Right lobe of liver (tissue), 6 donors: ENCODE measurements around the gene IQUB. TPM values are rescaled to one million over a fixed set of nuclear protein-coding genes. Genes with fewer than 3 reads are reported as not detected.
"Not testable (repeated sequence)": the region's sequence is repeated elsewhere in the genome, so short reads cannot be mapped to it uniquely, and the experiment has no call there.

Experiments used
- ATAC-seq, 4 donors: fragments of 200-7000 bp; cut with Tn5 transposase; one replicate each; pipeline ENCODE4 v1.9.1; 2020; ENCODE audit warnings: mild to moderate bottlenecking in 4 of 4, moderate library complexity in 4 of 4
- DNase-seq, 3 donors: peaks; one replicate each; pipeline ENCODE4 v3.0.0-alpha.2; 2020
- H3K27ac ChIP-seq, 3 donors: fragments of 200-600 bp; one replicate each; pipeline ENCODE4 v1.8.0; 2022
- H3K27me3 ChIP-seq, 2 donors: fragments of 200-600 bp; one replicate each; pipeline ENCODE4 v1.8.0; 2022
- H3K36me3 ChIP-seq, 4 donors: fragments of 200-600 bp; sonication (generic) in 1 of 4; one replicate each; pipeline versions ENCODE4 v1.5.1 to v1.8.0; 2017 to 2022; ENCODE audit warnings: control low read depth in 1 of 4
- H3K4me1 ChIP-seq, 4 donors: fragments of 200-600 bp; sonication (generic) in 1 of 4; one replicate each; pipeline versions ENCODE4 v1.5.1 to v1.8.0; 2017 to 2022; ENCODE audit warnings: control low read depth in 1 of 4
- H3K4me3 ChIP-seq, 3 donors: fragments of 200-600 bp; one replicate each; pipeline ENCODE4 v1.8.0; 2022
- H3K9me3 ChIP-seq, 4 donors: fragments of 200-600 bp; sonication (generic) in 1 of 4; one replicate each; pipeline versions ENCODE4 v1.5.1 to v1.8.0; 2017 to 2022; ENCODE audit warnings: control low read depth in 1 of 4
- POLR2A ChIP-seq: fragments of 450-650 bp; IDR thresholded peaks from one replicate; pipeline ENCODE4 v1.6.1; 2017; ENCODE audit warnings: antibody characterized with exemption, mild to moderate bottlenecking
- WGBS: methylation state at CpG from one replicate; pipeline ENCODE4 v1.1.6; 2018; ENCODE audit warnings: low coverage, low lambda C conversion rate; ENCODE audit not compliant: insufficient coverage; ENCODE audit errors: missing lambda C conversion rate; 5-methylcytosine and 5-hydroxymethylcytosine counted together
- intact Hi-C, 2 donors: fragments of 100-400 bp; cut with DNase I; formaldehyde crosslinking; loops; one replicate each; pipeline versions ENCODE4 v1.11.2 to v1.14.1; 2022
- total RNA-seq, 6 experiments: library from RNA; depleted of rRNA in 2 of 6; stranded (reverse); fragments of >200 nt in 2 of 6; fragmentation: NEBNext Ultra II Directional in 3 of 6; extraction: Animal tissue kit (Norgen Biotek cat#: 25700) in 3 of 6; gene quantifications; one replicate each; pipeline versions ENCODE4 v1.1.0 to v1.2.4, GENCODE V29; 2016 to 2023
- TF ChIP-seq, protein P1 (sequence below), 4 donors: fragments of 200-600 bp in 3 of 4; fragments of 450-650 bp in 1 of 4; IDR thresholded peaks; one replicate each; pipeline versions ENCODE4 v1.5.1 to v1.8.0; 2016 to 2022; ENCODE audit warnings: antibody characterized with exemption in 4 of 4, mild to moderate bottlenecking in 2 of 4
- donor health status: DM: no; HTN: yes; CAD: no.
- donor health status: DM: no; HTN: no; CAD: no.
- donor health status: DM: no; HTN: no; CAD: no.
- donor health status: DM: no; HTN: yes; CAD: no.
- donor health status: DM: no; HTN: yes; CAD: no.

IQUB gene
- total RNA-seq, 6 experiments from 2014 or later = 0.06 to 0.19 (median 0.10) TPM; not detected in 2

DNA sequence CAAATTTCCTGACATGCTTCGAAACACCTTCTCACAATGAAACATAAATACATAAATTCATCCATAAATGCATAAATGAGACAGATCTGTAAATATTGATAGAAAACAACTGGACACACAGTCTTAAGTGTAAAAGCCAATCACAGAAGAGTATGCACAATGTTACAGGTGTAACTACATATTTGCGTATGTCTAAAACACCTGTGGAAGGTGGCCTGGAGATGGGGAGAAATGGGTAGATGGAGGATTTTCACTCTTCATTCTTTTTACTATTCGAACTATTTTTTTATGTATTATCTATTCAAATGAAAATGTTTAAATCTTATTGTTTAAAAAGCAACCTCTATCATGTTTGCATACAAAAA lies 860 bp downstream of the IQUB start:
- H3K27ac ChIP-seq = no peak overlapping the region
- DNase-seq = no peak
- no peak for ATAC-seq
- 71% methylated on average over 3 of the region's 3 CpGs for WGBS
- H3K27me3 ChIP-seq = peaks cover 0 to 5% of the 10 kb centered on the region in 2 donors
- no peaks in the 10 kb centered on the region for H3K36me3 ChIP-seq
- H3K4me3 ChIP-seq = no peak overlapping the region
- intact Hi-C loops = no loop called here
- TF ChIP-seq, protein P1, sequence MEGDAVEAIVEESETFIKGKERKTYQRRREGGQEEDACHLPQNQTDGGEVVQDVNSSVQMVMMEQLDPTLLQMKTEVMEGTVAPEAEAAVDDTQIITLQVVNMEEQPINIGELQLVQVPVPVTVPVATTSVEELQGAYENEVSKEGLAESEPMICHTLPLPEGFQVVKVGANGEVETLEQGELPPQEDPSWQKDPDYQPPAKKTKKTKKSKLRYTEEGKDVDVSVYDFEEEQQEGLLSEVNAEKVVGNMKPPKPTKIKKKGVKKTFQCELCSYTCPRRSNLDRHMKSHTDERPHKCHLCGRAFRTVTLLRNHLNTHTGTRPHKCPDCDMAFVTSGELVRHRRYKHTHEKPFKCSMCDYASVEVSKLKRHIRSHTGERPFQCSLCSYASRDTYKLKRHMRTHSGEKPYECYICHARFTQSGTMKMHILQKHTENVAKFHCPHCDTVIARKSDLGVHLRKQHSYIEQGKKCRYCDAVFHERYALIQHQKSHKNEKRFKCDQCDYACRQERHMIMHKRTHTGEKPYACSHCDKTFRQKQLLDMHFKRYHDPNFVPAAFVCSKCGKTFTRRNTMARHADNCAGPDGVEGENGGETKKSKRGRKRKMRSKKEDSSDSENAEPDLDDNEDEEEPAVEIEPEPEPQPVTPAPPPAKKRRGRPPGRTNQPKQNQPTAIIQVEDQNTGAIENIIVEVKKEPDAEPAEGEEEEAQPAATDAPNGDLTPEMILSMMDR (IDR thresholded peaks at IDR 0.05) = no peak
- TF ChIP-seq POLR2A = no peak
- peaks cover 0 to 5% (median 0%) of the 10 kb centered on the region in 4 donors for H3K4me1 ChIP-seq
- no peaks in the 10 kb centered on the region for H3K9me3 ChIP-seq

DNA sequence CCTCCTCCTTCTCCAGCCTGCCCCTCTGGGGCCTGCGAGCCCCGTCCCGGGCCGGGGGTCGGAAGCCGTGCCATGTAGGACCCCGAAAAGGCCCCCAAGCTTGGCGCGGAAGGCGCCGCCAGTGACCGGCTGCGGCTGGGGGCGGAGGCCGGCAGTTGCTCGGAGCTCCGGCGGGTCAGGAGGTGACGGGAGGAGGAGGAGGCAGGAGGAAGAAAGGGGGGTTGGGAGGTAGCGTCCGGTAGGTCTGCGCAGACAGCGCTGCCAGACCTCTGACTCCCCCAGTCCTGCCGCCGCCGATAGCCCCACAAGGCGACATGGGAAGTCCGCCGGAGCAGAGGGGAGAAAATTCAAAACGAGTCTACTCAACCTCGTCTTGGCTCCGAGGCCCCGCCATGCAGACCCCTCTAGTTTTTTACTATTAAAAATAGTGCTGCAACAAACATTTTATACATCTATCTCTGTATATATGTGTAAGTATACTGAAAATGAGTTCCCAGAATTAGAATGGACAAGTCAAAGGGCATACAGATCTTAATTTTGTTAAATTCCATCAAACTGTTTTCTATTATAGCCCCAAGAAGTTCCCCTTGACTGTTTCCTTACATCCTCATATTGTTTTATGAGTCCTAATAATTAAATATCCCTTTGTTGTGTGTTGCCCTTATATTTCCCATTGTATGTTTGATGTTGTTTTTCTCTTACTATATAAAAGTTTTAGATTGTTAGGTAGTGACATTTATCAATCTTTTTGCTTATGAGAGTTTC lies 1.4 kb downstream of the IQUB start:
- DNase-seq = peak in 2 of 3 donors; percentile 32 to 60
- WGBS = 6% methylated on average over 8 of the region's 33 CpGs
- H3K4me3 ChIP-seq, H3K27me3 ChIP-seq, H3K27ac ChIP-seq, H3K4me1 ChIP-seq, intact Hi-C loops, H3K36me3 ChIP-seq, H3K9me3 ChIP-seq: not testable (repeated sequence)
- peak; percentile 17 to 33 (median 26) for ATAC-seq

DNA sequence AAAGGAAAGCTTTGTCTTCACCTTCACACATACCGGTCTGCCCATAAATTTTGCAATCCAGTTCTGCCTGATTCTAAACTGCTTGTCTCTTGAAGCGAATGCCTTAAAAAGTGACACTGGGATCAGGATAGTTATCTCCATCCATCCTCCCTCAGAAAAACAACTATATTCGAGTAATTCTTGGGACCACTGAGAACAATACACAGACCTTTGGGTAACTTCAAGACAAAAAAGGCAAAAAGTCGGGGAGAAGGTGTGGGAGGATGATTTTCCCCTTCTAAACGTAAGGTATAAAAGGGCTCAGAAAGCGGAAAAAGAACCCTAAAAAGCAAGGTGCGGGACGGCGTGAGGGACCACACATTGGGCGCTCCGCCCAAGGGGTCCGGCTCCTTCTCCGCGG lies 2.1 kb downstream of the IQUB start:
- ATAC-seq, H3K36me3 ChIP-seq, DNase-seq, H3K9me3 ChIP-seq, H3K4me3 ChIP-seq, H3K27me3 ChIP-seq, intact Hi-C loops, H3K27ac ChIP-seq, H3K4me1 ChIP-seq: not testable (repeated sequence)
- WGBS = 20% methylated on average over 5 of the region's 14 CpGs

DNA sequence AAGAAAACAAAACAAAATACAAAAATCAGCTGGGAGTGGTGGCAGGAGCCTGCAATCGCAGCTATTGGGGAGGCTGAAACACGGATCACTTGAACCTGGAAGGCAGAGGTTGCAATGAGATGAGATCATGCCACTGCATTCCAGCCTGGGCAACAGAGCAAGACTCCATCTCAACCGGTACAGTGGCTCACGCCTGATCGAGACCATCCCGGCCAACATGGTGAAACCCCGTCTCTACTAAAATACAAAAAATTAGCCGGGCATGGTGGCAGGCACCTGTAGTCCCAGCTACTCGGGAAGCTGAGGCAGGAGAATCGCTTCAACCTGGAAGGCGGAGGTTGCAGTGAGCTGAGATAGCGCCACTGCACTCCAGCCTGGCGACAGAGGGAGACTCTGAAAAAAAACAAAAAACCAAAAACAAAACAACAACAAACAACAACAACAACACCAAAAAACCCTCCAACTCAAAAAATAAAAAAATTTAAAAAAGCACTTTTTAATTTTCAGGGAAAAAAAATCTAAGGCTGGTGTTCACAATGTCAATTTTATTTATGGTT lies 4.3 kb downstream of the IQUB start:
- intact Hi-C loops, DNase-seq: not testable (repeated sequence)

DNA sequence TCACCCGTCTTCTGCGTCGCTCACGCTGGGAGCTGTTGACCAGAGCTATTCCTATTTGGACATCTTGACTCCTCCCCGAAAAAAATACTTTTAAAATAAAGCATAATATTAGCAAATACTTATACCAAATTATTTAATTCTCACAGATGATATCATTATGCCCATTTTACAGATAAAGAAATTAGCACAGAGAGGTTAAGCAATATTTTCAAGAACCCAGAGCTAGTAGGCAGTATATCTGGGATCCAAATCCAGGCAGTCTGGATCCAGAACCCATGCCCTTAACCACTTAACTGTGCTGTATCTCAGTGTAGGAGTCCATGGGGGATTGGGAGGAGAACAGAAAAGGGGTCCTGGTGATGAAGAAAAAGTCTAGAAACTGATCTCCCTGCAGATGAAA lies 6.1 kb downstream of the IQUB start:
- Histone ChIP-seq H3K4me1 (no peaks in the 10 kb centered on the region), H3K27ac (no peak overlapping the region), H3K36me3 (no peaks in the 10 kb centered on the region), H3K9me3 (no peaks in the 10 kb centered on the region), H3K27me3 (peaks cover 0 to 5% of the 10 kb centered on the region in 2 donors), H3K4me3 (no peak overlapping the region)
- DNase-seq = no peak
- 89% methylated on average over 5 of the region's 5 CpGs for WGBS
- no peak for ATAC-seq
- intact Hi-C loops = no loop called here
- TF ChIP-seq POLR2A = no peak
- TF ChIP-seq, protein P1 (IDR thresholded peaks at IDR 0.05) = no peak

More for the DNA sequence above, 4.3 kb downstream of the IQUB start:
- not testable (repeated sequence) for H3K36me3 ChIP-seq, ATAC-seq, H3K9me3 ChIP-seq, H3K27ac ChIP-seq, H3K27me3 ChIP-seq, H3K4me1 ChIP-seq, H3K4me3 ChIP-seq
- 80% methylated on average over 2 of the region's 13 CpGs for WGBS

DNA sequence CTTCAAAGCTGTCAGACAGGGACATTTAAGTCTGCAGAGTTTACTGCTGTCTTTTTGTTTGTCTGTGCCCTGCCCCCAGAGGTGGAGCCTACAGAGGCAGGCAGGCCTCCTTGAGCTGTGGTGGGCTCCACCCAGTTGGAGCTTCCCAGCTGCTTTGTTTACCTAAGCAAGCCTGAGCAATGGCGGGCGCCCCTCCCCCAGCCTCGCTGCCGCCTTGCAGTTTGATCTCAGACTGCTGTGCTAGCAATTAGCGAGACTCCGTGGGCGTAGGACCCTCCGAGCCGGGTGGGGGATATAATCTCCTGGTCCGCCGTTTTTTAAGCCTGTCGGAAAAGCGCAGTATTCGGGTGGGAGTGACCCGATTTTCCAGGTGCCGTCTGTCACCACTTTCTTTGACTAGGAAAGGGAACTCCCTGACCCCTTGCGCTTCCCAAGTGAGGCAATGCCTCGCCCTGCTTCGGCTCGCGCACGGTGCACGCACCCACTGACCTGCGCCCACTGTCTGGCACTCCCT lies 6.6 kb downstream of the IQUB start:
- WGBS = 76% methylated on average over 8 of the region's 24 CpGs
- ATAC-seq = not testable (repeated sequence)

DNA sequence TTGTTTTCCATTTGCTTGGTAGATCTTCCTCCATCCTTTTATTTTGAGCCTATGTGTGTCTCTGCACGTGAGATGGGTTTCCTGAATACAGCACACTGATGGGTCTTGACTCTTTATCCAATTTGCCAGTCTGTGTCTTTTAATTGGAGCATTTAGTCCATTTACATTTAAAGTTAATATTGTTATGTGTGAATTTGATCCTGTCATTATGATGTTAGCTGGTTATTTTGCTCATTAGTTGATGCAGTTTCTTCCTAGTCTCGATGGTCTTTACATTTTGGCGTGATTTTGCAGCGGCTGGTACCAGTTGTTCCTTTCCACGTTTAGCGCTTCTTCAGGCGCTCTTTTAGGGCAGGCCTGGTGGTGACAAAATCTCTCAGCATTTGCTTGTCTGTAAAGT lies 7.9 kb downstream of the IQUB start:
- H3K36me3 ChIP-seq, H3K27me3 ChIP-seq, ATAC-seq, intact Hi-C loops, H3K4me3 ChIP-seq, H3K27ac ChIP-seq, H3K4me1 ChIP-seq, DNase-seq, H3K9me3 ChIP-seq: not testable (repeated sequence)
- 100% methylated on average over 4 of the region's 7 CpGs for whole genome bisulfite sequencing

More for the DNA sequence above, 6.6 kb downstream of the IQUB start:
- H3K27ac ChIP-seq, H3K4me3 ChIP-seq, DNase-seq, H3K4me1 ChIP-seq, H3K27me3 ChIP-seq, H3K36me3 ChIP-seq, intact Hi-C loops, H3K9me3 ChIP-seq: not testable (repeated sequence)
